HG02798 (cell line): Measurements from ENCODE around the gene BAX.
A peak's percentile ranks its signal among the peaks of the same experiment; 100 is the strongest.

Experiments used
- ATAC-seq: cut with Tn5 transposase; IDR thresholded peaks from one replicate; pipeline ENCODE4 v1.9.1; 2021; ENCODE audit warnings: mild to moderate bottlenecking; ENCODE audit not compliant: unreplicated experiment, poor library complexity

BAX gene

DNA sequence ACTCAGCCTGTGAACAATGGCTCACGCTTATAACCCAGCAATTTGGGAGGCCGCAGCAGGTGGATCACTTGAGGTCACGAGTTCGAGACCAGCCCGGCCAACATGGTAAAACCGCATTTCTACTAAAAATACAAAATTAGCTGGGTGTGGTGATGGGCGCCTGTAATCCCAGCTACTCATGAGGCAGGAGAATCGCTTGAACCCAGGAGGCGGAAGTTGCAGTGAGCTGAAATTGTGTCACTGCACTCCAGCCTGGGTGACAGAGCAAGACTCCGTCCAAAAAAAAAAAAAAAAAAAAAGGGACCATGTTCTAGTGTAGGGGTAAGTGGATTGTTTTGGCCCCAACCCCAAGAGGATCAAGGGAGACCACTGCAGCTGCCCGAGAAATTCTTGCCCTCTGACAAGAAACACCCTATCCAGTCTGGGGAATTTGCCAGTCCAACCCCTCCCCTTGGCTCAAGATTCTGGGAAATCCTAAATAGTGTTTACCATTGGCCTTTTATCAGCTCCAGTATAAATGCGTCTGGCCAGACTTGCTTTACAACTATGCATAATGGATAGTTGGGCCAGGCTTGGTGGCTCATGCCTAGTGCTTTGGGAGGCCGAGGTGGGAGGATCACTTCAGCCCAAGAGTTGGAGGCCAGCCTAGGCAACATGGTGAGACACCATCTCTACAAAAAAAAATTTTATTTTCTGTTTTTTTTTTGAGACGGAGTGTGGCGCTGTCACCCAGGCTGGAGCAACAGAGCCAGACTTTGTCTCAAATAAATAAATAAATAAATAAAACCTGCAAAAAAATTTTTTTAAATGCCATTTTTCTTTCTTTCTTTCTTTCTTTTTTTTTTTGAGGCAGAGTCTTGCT is 26.3 kb upstream of the BAX start:
- ATAC-seq: no peak

DNA sequence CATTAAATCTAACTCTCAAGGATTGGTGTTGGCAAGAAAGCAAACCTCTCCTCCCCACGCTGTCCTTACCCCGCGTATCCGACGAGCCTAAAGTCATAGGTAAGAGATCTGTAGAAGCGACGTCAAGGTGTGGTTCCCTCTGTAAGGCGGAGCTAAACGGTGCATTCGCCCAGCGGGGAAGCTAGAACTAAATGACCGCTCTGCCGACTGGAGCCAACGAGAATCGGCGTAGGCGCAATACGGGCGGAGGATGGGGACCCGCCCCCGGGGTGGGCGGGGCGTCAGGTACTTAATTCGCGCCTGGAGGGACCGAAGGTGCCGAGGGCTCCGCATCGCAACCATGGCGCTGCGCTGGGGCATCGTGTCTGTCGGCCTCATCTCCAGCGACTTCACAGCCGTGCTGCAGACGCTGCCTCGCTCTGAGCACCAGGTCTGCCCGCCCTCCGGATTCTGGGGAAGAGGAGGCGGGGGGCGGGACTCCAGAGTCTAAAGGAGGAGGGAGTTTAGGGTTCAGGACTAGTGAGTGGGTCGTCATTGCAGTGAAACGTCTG is 21.2 kb upstream of the BAX start, which contains the start of gene DHDH:
TSS of gene DHDH (plus strand) at position 318 of the 551 bp plus-strand sequence. CDS start at position 341, 23 bp downstream.
- peak; percentile 66 for ATAC-seq

- ATAC-seq: no peak
Measured at GRCh38 chr19:48934837-48935236, 19.8 kb upstream of the BAX start.

- no peak for ATAC-seq
Measured at GRCh38 chr19:48935864-48936263, 18.8 kb upstream of the BAX start.

GRCh38 chr19:48938256-48938655 is 16.4 kb upstream of the BAX start:
- ATAC-seq: no peak

GRCh38 chr19:48940902-48941301 is 13.8 kb upstream of the BAX start:
- ATAC-seq: no peak

DNA sequence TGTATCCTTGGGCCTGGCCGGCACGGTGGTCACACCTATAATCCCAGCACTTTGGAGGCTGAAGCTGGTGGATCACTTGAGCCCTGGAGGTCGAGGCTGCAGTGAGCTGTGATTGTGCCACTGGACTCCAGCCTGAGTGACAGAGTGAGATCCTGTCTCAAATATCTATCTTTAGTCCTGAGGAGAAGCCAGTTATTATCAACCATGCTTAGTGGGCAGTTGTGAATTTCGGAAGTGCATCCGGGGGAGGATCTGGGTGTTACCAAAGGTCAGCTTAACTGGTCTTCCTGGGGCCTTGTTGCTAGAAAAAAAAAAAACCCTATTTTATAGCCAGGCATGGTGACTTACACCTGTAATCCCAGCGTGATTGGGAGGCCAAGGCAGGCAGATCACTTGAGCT is 11.6 kb upstream of the BAX start:
- no peak for ATAC-seq

DNA sequence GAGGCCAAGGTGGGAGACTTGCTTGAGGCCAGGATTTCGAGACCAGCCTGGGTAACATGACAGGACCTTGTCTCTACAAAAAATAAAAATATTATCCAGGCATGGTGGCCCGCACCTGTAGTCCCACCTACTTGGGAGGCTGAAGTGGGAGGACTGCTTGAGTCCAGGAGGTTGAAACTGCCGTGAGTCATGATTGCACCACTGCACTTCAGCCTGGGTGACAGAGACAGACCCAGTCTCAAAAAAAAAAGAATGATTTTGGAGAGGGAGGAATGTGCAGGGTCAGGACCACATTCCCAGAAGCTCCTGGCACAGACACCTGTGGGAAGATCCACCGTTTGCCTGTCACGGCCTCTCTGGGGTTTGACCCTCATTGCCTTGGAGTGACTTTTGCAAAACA is 9.3 kb upstream of the BAX start:
- no peak for ATAC-seq

- no peak for ATAC-seq
Measured at GRCh38 chr19:48945817-48946216, 8.9 kb upstream of the BAX start.

- ATAC-seq: no peak
Measured at GRCh38 chr19:48946463-48947257, 8.0 kb upstream of the BAX start.

- no peak for ATAC-seq
Measured at GRCh38 chr19:48947258-48947542, 7.5 kb upstream of the BAX start.

- no peak for ATAC-seq
Measured at GRCh38 chr19:48950159-48950558, 4.5 kb upstream of the BAX start.

GRCh38 chr19:48950830-48951519 is 3.7 kb upstream of the BAX start:
- ATAC-seq: no peak

DNA sequence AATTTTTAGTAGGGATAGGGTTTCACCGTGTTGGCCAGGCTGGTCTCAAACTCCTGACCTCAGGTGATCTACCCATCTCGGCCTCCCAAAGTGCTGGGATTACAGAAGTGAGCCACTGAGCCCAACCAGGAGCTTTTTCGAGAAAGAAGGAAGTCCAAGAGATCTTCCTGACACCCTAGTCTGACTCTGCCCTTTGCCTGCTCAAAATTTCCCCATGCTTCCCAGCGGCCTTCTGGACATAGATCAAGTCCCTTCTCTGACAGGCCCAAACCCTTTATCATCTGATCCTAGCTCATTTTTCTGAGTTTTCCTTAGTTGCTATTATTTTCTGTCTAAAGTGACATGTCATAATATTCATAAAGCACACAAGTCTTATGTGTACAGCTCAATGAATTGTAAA is 1.5 kb upstream of the BAX start:
- no peak for ATAC-seq

DNA sequence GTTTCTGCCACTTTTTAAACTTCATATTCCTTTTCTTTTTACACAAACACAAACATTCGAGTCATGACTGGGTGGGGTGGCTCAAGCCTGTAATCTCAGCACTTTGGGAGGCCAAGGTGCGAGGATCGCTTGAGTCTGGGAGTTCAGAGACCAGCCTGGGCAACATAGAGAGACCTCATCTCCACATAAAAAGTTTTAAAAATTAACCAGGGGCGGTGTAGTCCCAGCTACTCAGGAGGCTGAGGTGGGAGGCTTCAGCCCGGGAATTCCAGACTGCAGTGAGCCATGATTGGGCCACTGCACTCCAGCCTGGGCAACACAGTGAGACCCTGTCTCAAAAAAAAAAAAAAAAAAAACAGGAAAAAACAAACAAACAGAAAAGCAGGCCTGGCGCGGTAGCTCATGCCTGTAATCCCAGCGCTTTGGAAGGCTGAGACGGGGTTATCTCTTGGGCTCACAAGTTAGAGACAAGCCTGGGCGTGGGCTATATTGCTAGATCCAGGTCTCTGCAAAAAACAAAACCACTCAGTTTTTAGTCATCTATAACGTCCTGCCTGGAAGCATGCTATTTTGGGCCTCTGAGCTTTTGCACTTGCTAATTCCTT is 583 bp upstream of the BAX start:
- ATAC-seq: no peak

- ATAC-seq: no peak
Measured at GRCh38 chr19:48955308-48955958, 758 bp downstream of the BAX start.

- no peak for ATAC-seq
Measured at GRCh38 chr19:48958006-48958405, 3.3 kb downstream of the BAX start.

DNA sequence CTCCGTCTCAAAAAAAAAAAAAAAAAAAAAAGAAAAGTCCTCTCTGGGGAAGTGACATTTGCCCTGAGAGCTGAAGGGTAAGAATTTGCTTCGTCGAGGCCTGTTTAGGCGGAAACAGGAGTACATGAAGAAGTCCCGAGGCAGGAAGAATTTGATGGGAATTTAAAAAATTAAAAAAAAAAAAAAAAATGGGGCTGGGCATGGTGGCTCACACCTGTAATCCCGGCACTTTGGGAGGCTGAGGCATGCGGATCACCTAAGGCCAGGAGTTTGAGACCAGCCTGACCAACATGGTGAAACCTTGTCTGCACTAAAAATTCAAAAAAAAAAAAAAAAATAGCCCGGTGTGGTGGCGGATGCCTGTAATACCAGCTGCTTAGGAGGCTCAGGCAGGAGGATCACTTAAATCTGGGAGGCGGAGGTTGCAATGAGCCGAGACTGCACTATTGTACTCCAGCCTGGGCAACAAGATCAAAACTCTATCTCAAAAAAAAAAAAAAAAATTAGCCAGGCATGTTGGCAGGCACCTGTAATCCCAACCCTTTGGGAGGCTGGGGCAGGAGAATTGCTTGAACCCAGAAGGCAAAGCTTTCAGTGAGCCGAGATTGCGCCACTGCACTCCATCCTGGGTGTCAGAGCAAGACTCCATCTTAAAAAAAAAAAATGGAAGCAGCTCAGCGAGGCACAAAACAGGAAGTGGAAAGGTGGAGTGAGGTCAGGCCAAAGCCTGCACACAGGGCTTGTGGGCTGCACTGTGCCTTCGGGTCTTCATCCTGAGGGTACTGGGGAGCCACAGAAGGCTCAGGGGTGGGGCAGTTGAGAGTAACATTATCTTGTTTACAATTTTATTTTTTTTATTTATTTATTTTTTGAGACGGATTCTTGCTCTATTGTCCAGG is 4.9 kb downstream of the BAX start:
- no peak for ATAC-seq

DNA sequence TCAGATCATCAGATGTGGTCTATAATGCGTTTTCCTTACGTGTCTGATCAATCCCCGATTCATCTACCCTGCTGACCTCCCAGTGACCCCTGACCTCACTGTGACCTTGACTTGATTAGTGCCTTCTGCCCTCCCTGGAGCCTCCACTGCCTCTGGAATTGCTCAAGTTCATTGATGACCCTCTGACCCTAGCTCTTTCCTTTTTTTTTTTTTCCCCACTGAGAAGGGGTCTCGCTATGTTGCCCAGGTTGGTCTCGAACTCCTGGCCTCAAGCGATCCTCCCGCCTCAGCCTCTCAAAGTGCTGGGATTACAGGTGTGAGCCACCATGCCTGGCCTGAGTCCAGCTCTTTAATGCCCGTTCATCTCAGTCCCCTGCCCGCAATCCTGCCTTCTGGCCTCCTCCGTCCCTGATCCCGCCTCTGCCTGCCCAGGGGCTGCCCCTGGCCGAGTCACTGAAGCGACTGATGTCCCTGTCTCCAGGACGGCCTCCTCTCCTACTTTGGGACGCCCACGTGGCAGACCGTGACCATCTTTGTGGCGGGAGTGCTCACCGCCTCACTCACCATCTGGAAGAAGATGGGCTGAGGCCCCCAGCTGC is 6.5 kb downstream of the BAX start:
- ATAC-seq: no peak
